Peyer's patch (tissue), 4 donors: Measurements from ENCODE around the gene ARCN1.

Experiments used
- POLR2A ChIP-seq, 2 donors: fragments of 450-650 bp; IDR thresholded peaks; one replicate each; pipeline ENCODE4 v1.5.1; 2017; ENCODE audit warnings: antibody characterized with exemption in 2 of 2, mild to moderate bottlenecking in 2 of 2, moderate library complexity in 2 of 2
- TF ChIP-seq, protein P1 (sequence below), 6 experiments: fragments of 450-650 bp in 4 of 6; fragments of 200-600 bp in 2 of 6; sonication (generic) in 1 of 6; IDR thresholded peaks; one replicate each; pipeline ENCODE4 v1.5.1; 2017 to 2019; ENCODE audit warnings: antibody characterized with exemption in 6 of 6, mild to moderate bottlenecking in 3 of 6, moderate library complexity in 1 of 6

- TF ChIP-seq POLR2A (IDR thresholded peaks at IDR 0.05) = no peak
- TF ChIP-seq, protein P1, sequence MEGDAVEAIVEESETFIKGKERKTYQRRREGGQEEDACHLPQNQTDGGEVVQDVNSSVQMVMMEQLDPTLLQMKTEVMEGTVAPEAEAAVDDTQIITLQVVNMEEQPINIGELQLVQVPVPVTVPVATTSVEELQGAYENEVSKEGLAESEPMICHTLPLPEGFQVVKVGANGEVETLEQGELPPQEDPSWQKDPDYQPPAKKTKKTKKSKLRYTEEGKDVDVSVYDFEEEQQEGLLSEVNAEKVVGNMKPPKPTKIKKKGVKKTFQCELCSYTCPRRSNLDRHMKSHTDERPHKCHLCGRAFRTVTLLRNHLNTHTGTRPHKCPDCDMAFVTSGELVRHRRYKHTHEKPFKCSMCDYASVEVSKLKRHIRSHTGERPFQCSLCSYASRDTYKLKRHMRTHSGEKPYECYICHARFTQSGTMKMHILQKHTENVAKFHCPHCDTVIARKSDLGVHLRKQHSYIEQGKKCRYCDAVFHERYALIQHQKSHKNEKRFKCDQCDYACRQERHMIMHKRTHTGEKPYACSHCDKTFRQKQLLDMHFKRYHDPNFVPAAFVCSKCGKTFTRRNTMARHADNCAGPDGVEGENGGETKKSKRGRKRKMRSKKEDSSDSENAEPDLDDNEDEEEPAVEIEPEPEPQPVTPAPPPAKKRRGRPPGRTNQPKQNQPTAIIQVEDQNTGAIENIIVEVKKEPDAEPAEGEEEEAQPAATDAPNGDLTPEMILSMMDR (IDR thresholded peaks at IDR 0.05) = no peak
These were observed 45.5 kb upstream of the ARCN1 start for GRCh38 chr11:118526688-118527087.
